Keratinocyte (primary cell): ENCODE measurements around the gene IGF1. TPM values are rescaled to one million over a fixed set of nuclear protein-coding genes. Genes with fewer than 3 reads are reported as not detected.

Experiments
- DNase-seq: peaks from one replicate; pipeline ENCODE4 v3.0.0-alpha.2; 2011; ENCODE audit warnings: low read depth, missing footprints, low spot score
- FAIRE-seq: peaks from 2 replicates; lab custom pipeline; 2011; peaks lifted over from hg19 to GRCh38; lab: Jason Lieb, UNC
- H2AFZ ChIP-seq: 2 replicates; pipeline ENCODE4 v1.6.0; 2012; ENCODE audit warnings: low read length, control low read depth, inconsistent platforms; ENCODE audit not compliant: control insufficient read depth
- H3K27ac ChIP-seq: 2 replicates; pipeline ENCODE4 v1.5.1; 2011; ENCODE audit warnings: low read length; ENCODE audit not compliant: control insufficient read depth, insufficient read depth
- H3K27me3 ChIP-seq: 3 replicates; pipeline ENCODE4 v1.6.0; 2011; ENCODE audit warnings: low read length; ENCODE audit not compliant: control insufficient read depth, insufficient read depth; ENCODE audit errors: extremely low read depth
- H3K36me3 ChIP-seq, 2 experiments: 2 replicates in 1 of 2; 3 replicates in 1 of 2; pipeline ENCODE4 v1.5.1; 2011; ENCODE audit warnings: low read length in 2 of 2, mild to moderate bottlenecking in 1 of 2; ENCODE audit not compliant: control insufficient read depth in 2 of 2, insufficient read depth in 2 of 2; ENCODE audit errors: extremely low read depth in 1 of 2
- H3K4me1 ChIP-seq: 3 replicates; pipeline ENCODE4 v1.5.1; 2011; ENCODE audit warnings: low read length; ENCODE audit not compliant: control insufficient read depth, insufficient read depth; ENCODE audit errors: extremely low read depth
- H3K4me2 ChIP-seq: 3 replicates; pipeline ENCODE4 v1.6.0; 2011; ENCODE audit warnings: low read depth, low read length; ENCODE audit not compliant: control insufficient read depth, insufficient read depth; ENCODE audit errors: extremely low read depth
- H3K4me3 ChIP-seq, 3 experiments: fragments of 200-600 bp in 1 of 3; sonication (generic) in 1 of 3; 2 replicates in 2 of 3; 3 replicates in 1 of 3; pipeline ENCODE4 v1.5.1; 2011 to 2016; ENCODE audit warnings: low read length in 3 of 3, mild to moderate bottlenecking in 3 of 3, control low read depth in 2 of 3, inconsistent platforms in 1 of 3, low read depth in 1 of 3, mixed read lengths in 1 of 3, mixed run types in 1 of 3, moderate library complexity in 1 of 3; ENCODE audit not compliant: control insufficient read depth in 2 of 3, insufficient read depth in 2 of 3; ENCODE audit errors: extremely low read depth in 1 of 3
- H3K79me2 ChIP-seq: 2 replicates; pipeline ENCODE4 v1.6.0; 2012; ENCODE audit warnings: low read length; ENCODE audit not compliant: control insufficient read depth, insufficient read depth
- H3K9ac ChIP-seq: 3 replicates; pipeline ENCODE4 v1.6.0; 2011; ENCODE audit warnings: low read length; ENCODE audit not compliant: control insufficient read depth, insufficient read depth; ENCODE audit errors: extremely low read depth
- H3K9me1 ChIP-seq: 3 replicates; pipeline ENCODE4 v1.6.0; 2011; ENCODE audit warnings: low read length; ENCODE audit not compliant: control insufficient read depth, insufficient read depth; ENCODE audit errors: extremely low read depth
- H3K9me3 ChIP-seq: 2 replicates; pipeline ENCODE4 v1.5.1; 2012; ENCODE audit warnings: low read depth, low read length; ENCODE audit not compliant: control insufficient read depth
- H4K20me1 ChIP-seq: 3 replicates; pipeline ENCODE4 v1.6.0; 2011; ENCODE audit warnings: low read length; ENCODE audit not compliant: control insufficient read depth, insufficient read depth; ENCODE audit errors: extremely low read depth
- EZH2 ChIP-seq: IDR thresholded peaks from one replicate; pipeline ENCODE4 v1.6.1; 2012; ENCODE audit warnings: inconsistent platforms, mild to moderate bottlenecking, low read length, moderate library complexity
- dilution Hi-C: fragments of 300-500 bp; cut with MboI; formaldehyde crosslinking; loops from one replicate; pipeline ENCODE4 v1.7.0; 2020; ENCODE audit warnings: low sequenced_read_pairs; ENCODE audit not compliant: extremely low pct_ligation_motif_present
- polyA plus RNA-seq, 5 experiments: library from polyadenylated mRNA; depleted of rRNA in 3 of 5; stranded (reverse) in 3 of 5; stranded (forward) in 1 of 5; unstranded in 1 of 5; fragments of >200 nt; gene quantifications; 1 replicate in 1 of 5; 2 replicates in 3 of 5; 3 replicates in 1 of 5; pipeline versions ENCODE4 v1.2.1 to v1.2.3, GENCODE V29; 2011 to 2012; ENCODE audit warnings: missing spikeins in 2 of 5, low read depth in 1 of 5, low replicate concordance in 1 of 5
- TF ChIP-seq, protein P1 (sequence below), 3 experiments: IDR thresholded peaks in 1 of 3; conservative IDR thresholded peaks in 1 of 3; optimal IDR thresholded peaks in 1 of 3; 2 replicates in 2 of 3; 3 replicates in 1 of 3; pipeline versions ENCODE3 to v1.5.1; 2011; ENCODE audit warnings: low read length in 3 of 3, mild to moderate bottlenecking in 3 of 3, moderate library complexity in 2 of 3, control low read depth in 1 of 3, inconsistent platforms in 1 of 3; ENCODE audit not compliant: insufficient read depth in 2 of 3; ENCODE audit errors: extremely low read depth in 1 of 3

IGF1 gene
- polyA plus RNA-seq, 1 donor (not counting 4 experiments of a cell fraction or from before 2014, with no cell fraction given) = not detected

DNA sequence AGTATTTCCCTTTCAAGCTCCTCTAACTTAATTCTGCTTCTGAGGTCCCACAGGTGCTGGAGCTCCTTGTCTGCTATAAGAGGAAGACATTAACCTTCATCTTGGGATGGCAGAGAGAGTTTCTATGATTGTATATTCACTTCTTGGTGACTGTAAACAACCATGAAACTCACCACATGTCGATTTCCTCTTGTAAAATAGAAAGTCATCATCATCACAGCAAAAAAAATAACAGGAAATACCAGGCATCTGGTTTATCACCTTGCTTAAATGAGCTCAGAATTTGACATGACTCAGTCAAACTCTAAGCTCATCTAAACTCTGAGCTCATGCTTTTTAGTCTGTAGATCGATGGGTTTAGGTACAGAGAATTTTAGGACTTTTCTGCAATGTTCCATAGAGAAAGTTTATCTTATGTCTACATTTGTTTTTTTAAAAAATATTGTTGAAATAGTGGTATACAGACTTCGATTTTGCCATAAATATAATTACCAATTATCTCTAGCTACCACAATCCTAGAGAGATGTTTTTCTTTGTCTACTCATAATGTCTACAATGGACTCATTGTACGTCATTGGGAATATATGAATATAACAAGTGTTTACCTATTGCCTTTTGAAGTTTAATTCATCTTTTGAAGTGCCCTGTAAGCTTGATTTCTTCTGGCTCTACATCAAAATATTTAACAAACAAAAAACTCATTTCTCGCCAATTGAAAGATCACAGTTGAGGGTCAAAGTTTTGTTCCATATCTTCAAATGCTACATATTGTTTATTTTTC lies 58.4 kb downstream of the IGF1 start:
- no peak overlapping the region for H3K9ac ChIP-seq
- no peak for TF ChIP-seq EZH2
- TF ChIP-seq, protein P1, sequence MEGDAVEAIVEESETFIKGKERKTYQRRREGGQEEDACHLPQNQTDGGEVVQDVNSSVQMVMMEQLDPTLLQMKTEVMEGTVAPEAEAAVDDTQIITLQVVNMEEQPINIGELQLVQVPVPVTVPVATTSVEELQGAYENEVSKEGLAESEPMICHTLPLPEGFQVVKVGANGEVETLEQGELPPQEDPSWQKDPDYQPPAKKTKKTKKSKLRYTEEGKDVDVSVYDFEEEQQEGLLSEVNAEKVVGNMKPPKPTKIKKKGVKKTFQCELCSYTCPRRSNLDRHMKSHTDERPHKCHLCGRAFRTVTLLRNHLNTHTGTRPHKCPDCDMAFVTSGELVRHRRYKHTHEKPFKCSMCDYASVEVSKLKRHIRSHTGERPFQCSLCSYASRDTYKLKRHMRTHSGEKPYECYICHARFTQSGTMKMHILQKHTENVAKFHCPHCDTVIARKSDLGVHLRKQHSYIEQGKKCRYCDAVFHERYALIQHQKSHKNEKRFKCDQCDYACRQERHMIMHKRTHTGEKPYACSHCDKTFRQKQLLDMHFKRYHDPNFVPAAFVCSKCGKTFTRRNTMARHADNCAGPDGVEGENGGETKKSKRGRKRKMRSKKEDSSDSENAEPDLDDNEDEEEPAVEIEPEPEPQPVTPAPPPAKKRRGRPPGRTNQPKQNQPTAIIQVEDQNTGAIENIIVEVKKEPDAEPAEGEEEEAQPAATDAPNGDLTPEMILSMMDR (optimal IDR thresholded peaks at IDR 0.05 in 1 of 3, IDR thresholded peaks at IDR 0.05 in 1 of 3, conservative IDR thresholded peaks at IDR 0.05 in 1 of 3; ENCODE audit: extremely low read depth in 1 of 3, insufficient read depth in 2 of 3, low read length in 3 of 3) = no peak
- no peaks in the 10 kb centered on the region for H4K20me1 ChIP-seq
- no peaks in the 10 kb centered on the region for H3K9me3 ChIP-seq
- H3K4me2 ChIP-seq = no peak overlapping the region
- H3K9me1 ChIP-seq = no peaks in the 10 kb centered on the region
- H2AFZ ChIP-seq = no peak overlapping the region
- dilution Hi-C loops = no loop called here
- no peak overlapping the region for H3K4me3 ChIP-seq
- H3K27ac ChIP-seq = no peak overlapping the region
- DNase-seq (no peak), FAIRE-seq (no peak)
- H3K4me1 ChIP-seq = no peaks in the 10 kb centered on the region
- no peaks in the 10 kb centered on the region for H3K79me2 ChIP-seq
- no peaks in the 10 kb centered on the region for H3K36me3 ChIP-seq
- no peaks in the 10 kb centered on the region for H3K27me3 ChIP-seq

DNA sequence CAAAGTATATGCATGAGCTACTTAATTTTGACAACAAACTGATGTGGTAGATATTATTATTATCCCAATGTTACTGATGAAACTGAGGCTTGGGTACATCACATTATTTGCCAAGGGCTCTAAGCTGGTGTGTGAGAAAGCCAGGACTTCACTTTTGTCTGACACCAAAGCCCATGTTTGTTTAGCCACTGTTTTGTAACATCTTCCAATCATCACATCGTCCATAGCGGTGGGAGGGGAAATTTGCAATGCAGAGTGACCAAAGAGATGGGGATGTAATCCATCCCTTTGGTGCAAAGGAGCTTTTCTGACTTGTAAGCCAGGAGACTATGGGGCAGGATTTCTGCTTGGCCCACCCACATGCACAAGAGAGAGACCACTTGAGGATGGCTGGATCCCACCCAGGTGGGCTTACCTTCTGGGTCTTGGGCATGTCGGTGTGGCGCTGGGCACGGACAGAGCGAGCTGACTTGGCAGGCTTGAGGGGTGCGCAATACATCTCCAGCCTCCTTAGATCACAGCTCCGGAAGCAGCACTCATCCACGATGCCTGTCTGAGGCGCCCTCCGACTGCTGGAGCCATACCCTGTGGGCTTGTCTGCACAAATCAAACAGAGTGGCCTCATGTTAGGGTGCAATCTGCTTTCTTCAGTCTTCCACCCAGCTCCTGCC lies 61.1 kb downstream of the IGF1 start:
- Histone ChIP-seq H3K27me3 (no peaks in the 10 kb centered on the region), H3K79me2 (no peaks in the 10 kb centered on the region), H3K9me1 (no peaks in the 10 kb centered on the region), H3K4me3 (no peak overlapping the region), H3K9me3 (no peaks in the 10 kb centered on the region), H3K4me2 (no peak overlapping the region), H2AFZ (no peak overlapping the region), H3K27ac (no peak overlapping the region), H3K36me3 (no peaks in the 10 kb centered on the region), H3K4me1 (no peaks in the 10 kb centered on the region), H4K20me1 (no peaks in the 10 kb centered on the region), H3K9ac (no peak overlapping the region)
- DNase-seq (no peak), FAIRE-seq (no peak)
- dilution Hi-C loops = no loop called here
- no peak for TF ChIP-seq EZH2
- TF ChIP-seq, protein P1 (optimal IDR thresholded peaks at IDR 0.05 in 1 of 3, IDR thresholded peaks at IDR 0.05 in 1 of 3, conservative IDR thresholded peaks at IDR 0.05 in 1 of 3; ENCODE audit: extremely low read depth in 1 of 3, insufficient read depth in 2 of 3, low read length in 3 of 3) = no peak
